ENCODE results near the gene RPL3.
"Not testable (repeated sequence)": the region's sequence is repeated elsewhere in the genome, so short reads cannot be mapped to it uniquely, and the experiment has no call there.

The RPL3 gene

DNA sequence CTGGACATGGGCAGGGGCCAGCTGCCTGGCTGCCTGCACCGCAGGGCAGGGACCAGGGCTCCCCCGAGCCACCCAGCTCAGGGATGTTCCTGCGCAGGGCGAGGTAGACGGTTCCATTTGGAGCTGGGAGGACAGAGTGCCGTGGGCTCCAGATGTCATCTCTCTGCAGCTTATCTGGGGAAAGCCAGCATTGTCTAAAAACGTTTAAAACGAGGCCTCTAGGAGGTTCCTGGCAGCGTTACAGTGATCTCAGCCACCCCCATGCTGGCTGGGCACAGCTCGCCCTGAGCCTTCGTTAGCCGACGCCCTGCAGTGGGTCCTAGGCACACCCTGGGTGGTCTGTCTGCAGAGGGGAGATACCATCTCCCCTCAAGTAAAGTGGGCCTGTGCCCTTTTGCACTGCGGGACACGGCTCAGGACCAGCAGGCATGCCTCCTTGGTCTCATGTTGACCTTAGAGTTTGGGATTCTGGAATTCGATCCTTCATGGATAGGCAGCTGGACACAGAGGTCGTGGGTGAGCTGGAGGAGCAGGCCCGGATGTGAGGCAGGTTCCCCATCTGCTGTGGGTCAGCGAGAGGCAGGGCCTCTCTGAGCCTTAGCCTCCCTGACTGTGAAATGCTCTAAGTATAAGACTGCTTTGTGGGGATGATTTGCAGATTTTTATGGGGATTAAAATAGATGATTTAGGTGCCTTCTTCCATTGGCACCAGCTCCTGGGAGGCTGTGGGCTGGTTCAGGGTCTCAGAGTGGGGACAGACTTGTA, 44.5 kb upstream of the RPL3 start:
- no peak overlapping the region for H3K27ac ChIP-seq

DNA sequence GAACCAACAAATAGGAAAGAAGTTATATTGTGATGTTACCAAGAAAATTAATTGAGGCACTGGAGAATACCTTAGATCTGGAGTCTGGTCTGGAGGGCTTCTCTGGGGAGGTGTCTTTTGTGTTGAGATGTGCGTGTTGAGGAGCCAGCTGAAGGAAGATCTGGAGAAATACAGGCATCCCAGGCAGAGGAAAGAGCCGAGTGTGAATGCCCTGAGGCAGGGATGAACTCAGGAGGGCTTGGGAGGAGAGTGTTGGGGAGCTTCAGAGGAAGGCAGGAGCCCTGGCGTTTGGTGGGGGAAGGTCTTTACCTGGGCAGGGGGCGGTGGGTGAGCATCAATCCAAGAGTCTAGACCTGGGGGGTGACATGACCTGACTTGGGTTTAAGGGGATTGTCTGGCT, 43.5 kb upstream of the RPL3 start:
- no peak for TF ChIP-seq ZFX (IDR thresholded peaks at IDR 0.05)
- TF ChIP-seq, protein P1, sequence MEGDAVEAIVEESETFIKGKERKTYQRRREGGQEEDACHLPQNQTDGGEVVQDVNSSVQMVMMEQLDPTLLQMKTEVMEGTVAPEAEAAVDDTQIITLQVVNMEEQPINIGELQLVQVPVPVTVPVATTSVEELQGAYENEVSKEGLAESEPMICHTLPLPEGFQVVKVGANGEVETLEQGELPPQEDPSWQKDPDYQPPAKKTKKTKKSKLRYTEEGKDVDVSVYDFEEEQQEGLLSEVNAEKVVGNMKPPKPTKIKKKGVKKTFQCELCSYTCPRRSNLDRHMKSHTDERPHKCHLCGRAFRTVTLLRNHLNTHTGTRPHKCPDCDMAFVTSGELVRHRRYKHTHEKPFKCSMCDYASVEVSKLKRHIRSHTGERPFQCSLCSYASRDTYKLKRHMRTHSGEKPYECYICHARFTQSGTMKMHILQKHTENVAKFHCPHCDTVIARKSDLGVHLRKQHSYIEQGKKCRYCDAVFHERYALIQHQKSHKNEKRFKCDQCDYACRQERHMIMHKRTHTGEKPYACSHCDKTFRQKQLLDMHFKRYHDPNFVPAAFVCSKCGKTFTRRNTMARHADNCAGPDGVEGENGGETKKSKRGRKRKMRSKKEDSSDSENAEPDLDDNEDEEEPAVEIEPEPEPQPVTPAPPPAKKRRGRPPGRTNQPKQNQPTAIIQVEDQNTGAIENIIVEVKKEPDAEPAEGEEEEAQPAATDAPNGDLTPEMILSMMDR (conservative IDR thresholded peaks at IDR 0.05): no peak
- no peak overlapping the region for H3K27ac ChIP-seq

More for the DNA sequence above, 44.5 kb upstream of the RPL3 start:
- no peak for TF ChIP-seq ZFX (IDR thresholded peaks at IDR 0.05)
- TF ChIP-seq, protein P1 (conservative IDR thresholded peaks at IDR 0.05): no peak

DNA sequence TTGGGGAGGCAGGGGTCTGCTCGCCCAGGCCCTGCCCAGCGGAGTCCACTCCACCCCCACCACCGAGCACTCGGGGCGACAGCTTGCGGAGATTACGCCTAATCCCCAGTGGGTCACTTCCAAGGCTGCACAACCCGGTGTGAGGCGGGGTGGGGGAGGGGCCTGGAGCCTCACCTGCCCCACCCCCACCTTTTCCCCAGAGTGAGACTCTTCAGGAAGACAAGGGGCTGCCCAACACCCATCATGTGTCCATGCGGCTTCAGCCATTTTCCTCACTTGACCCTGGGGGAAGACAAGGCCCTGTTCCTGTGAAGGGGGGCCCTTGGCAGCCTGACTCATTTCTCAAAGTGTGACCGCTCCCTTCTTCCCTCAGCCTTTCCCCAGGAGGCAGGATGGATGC, 42.8 kb upstream of the RPL3 start:
- no peak overlapping the region for H3K27ac ChIP-seq
- TF ChIP-seq, protein P1 (conservative IDR thresholded peaks at IDR 0.05): no peak
- TF ChIP-seq ZFX (IDR thresholded peaks at IDR 0.05): no peak

DNA sequence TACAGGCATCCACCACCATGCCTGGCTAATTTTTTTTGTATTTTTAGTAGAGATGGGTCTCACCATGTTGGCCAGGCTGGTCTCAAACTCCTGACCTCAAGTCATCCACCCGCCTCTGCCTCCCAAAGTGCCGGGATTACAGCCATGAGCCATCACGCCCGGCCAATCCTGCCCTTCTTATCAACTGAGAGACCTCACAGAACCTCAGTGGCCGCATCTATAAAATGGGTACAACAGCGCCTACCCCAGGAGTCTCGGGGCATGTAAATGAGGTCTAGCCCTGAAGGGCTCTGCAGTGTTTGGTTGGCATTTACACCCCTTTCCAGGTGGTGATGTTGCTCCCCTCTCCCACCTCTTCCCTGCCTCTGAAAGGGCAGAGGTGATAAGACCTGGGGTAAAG, 42.1 kb upstream of the RPL3 start:
- no peak for TF ChIP-seq ZFX (IDR thresholded peaks at IDR 0.05)
- TF ChIP-seq, protein P1 (conservative IDR thresholded peaks at IDR 0.05): no peak
- H3K27ac ChIP-seq: peak overlapping the region; percentile 33

DNA sequence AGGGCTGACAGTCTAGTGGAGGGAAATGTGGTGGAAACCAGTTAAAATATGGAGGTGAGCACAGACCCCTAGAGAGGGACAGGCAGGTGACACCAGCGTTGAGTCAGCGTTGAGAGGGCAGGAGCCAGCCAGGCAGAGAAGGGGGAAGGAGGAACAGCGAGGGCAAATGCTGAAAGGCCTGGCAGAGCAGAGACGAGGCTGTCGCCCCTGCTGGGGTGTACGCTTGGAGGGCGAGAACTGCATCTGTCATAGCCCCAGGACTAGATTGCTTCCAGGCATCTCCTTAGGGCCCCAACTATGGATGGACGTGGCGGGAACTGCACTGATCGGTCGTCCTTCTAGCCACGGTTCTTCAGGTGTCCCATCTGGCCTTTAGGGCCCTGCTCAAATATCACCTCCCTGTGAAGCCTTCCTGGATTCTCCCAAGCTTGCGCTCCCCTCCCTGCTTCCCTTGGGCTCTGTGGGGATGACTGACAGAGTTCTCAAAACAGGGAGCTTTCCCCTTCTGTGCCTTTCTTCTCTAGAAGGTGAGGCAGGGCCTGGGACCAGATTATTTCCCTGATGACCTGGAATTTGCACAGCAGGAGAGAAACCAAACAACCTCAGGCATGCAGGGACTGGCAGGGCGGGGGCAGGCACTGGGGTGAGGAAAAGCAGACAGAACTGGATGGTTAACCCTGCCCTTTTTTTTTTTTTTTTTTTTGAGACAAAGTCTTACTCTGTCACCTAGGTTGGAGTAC, 41.4 kb upstream of the RPL3 start:
- peak overlapping the region; percentile 33 for H3K27ac ChIP-seq
- no peak for TF ChIP-seq ZFX (IDR thresholded peaks at IDR 0.05)
- TF ChIP-seq, protein P1 (conservative IDR thresholded peaks at IDR 0.05): no peak

DNA sequence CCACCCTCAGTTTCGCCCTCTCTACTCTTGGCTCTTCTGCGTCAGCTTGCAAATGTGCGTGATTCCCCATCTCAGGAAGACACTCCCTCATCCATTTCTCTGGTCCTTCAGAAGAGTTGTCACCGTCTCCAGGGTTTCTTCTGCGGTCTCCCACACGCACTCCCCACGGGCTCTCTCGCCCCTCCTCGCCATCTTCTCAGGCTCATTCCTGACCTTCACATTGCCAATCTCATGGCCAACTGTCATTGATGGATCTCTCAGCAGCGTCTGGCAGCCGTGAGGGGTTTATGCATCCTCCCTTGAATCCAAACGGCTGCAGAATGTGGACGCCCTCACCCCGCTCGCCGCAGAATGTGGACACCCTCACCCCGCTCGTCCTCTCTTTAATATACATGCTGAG, 40.8 kb upstream of the RPL3 start:
- no peak overlapping the region; the same call in 1 of the 2 replicates for H3K27ac ChIP-seq
- TF ChIP-seq, protein P1 (conservative IDR thresholded peaks at IDR 0.05): no peak
- no peak for TF ChIP-seq ZFX (IDR thresholded peaks at IDR 0.05)

DNA sequence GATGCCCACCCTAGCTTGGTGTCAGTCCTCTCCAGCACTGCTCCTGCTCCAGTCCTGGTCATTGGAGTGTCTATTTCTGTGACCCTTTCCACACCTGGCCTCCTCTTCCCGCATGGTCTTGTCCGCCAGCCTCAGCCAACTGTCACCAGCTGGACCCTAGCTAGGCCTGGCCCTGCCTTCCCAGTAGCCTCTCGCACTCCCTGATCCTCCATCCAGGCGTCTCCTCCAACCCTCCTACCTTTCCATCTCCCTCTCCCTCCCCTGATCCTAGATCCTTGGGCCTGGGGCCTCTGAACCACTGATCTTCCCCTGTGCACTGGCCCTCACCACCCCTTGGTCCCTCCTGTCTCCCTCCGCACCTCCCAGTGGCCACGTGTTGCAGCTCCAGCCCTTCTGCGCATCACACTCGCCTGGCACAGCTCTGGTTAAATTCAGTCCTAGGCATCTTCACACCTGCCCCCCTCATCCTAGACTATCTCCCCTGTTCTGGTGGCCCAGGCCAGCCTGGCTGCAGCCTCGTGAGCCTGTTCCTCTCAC, 40.3 kb upstream of the RPL3 start:
- no peak overlapping the region for H3K27ac ChIP-seq
- TF ChIP-seq, protein P1 (conservative IDR thresholded peaks at IDR 0.05): no peak

DNA sequence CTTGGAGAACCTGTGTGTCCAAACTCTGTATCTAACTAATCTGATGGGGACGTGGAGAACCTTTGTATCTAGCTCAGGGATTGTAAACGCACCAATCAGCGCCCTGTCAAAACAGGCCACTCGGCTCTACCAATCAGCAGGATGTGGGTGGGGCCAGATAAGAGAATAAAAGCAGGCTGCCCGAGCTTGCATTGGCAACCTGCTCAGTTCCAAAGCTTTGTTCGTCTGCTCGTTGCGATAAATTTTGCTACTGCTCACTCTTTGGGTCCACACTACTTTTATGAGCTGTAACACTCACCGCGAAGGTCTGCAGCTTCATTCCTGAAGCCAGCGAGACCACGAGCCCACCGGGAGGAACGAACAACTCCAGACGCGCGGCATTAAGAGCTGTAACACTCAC, 38.8 kb upstream of the RPL3 start:
- not testable (repeated sequence) for H3K27ac ChIP-seq

DNA sequence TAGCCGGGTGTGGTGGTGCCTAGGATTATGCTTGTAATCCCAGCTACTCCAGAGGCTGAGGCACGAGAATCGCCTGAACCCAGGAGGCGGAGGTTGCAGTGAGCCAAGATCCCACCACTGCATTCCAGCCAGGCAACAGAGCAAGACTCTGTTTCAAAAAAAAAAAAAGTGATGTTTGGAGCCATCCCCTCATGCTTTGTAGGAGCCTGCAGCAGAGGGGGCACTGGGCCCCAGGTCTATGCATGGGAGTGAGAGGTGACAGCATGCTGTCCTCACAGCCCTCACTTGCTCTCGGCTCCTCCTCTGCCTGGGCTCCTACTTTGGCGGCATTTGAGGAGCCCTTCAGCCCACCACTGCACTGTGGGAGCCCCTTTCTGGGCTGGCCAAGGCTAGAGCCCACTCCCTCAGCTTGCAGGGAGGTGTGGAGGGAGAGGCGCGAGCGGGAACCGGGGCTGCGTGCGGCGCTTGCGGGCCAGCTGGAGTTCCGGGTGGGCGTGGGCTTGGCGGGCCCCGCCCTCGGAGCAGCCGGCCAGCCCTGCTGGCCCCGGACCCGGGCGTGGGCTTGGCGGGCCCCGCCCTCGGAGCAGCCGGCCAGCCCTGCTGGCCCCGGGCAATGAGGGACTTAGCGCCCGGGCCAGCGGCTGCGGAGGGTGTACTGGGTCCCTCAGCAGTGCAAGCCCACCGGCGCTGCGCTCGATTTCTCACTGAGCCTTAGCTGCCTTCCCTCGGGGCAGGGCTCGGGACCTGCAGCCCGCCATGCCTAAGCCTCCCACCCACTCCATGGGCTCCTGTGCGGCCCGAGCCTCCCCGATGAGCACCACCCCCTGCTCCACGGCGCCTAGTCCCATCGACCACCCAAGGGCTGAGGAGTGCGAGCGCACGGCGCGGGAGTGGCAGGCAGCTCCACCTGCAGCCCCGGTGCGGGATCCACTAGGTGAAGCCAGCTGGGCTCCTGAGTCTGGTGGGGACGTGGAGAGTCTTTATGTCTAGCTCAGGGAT, 38.0 kb upstream of the RPL3 start:
- H3K27ac ChIP-seq: not testable (repeated sequence)
